Heart left ventricle (tissue), 13 donors: Measurements from ENCODE around the gene UPK2.

Experiments used
- POLR2A ChIP-seq, 2 donors: fragments of 450-650 bp; IDR thresholded peaks; one replicate each; pipeline ENCODE4 v1.6.1; 2017; ENCODE audit warnings: antibody characterized with exemption in 2 of 2, mild to moderate bottlenecking in 2 of 2, moderate library complexity in 2 of 2
- TF ChIP-seq, protein P1 (sequence below), 12 donors: fragments of 200-600 bp; sonication (generic) in 4 of 12; IDR thresholded peaks; one replicate each; pipeline versions ENCODE4 v1.5.0 to v1.8.0; 2018 to 2022; ENCODE audit warnings: antibody characterized with exemption in 12 of 12, mild to moderate bottlenecking in 5 of 12
- donor health status: ischemic (EF 13 %, LVEDD 7.1; RV severe dilation, severe dysfunction).
- donor health status: DM: no; HTN: yes; CAD: no.
- donor health status: DM: no; HTN: no; CAD: no.
- donor health status: ischemic (EF 25% LVEDD 6.9; RV normal size, moderate dysfunction).
- donor health status: ischemic (EF 25% LVEDD 5.7; RV mildly dilated, moderate dysfunction).
- donor health status: ischemic (EF 35%, LVEDD 5.7; RV mildly dilated, moderate dysfunction).
- donor health status: nonischemic (EF 11% LVEDD 7.7; RV severe dilation, severe dysfunction).
- donor health status: DM: yes; HTN: yes; CAD: no.
- donor health status: PGD.
- donor health status: ischemic (EF 29% LVEDD 5.4; RV normal size, mild dysfunction).
- donor health status: nonischemic (EF 23%, LVEDD 6.1; RV moderate dilation, normal function).

DNA sequence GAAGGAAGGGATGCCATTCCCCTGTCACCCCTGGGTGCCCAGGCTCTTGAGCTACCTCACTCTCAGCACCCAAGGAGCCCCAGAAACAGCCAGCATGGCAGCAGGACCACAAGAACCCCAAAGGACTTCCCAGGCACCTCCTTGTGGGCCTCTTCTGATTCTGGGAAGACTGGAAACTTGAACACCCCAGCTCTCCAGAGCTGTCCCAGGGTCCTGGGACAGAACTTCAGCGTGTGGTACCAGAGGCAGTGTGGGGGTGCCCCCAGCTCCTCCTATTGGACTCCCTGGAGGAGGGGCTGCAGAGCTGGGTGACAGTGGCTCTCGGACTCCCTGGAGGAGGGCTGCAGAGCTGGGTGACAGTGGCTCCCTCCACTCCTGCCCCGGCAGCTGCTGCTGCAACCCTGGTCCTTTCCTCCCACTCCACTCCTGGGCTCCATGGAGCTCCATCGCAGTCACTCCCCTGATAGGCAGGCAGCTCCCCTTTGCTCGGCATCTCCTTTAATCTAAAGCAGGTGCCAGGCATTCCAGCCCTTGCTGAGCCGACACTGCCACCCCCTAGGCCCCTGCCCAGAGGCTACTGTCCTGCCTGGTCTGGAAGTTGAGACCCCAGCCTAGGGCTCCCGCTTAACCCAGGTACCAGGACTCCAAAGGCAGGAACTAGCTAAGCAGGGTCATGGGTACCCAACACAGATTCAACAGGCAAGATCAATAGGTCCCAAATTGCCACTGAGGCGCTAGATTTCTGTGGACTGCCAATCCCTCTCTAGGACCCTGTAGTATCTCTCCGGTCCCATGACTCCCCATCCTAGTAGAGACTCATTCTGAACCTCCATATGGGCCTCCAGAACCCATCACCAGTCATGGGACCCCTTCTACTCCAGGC is 33.1 kb upstream of the UPK2 start:
- TF ChIP-seq, protein P1, sequence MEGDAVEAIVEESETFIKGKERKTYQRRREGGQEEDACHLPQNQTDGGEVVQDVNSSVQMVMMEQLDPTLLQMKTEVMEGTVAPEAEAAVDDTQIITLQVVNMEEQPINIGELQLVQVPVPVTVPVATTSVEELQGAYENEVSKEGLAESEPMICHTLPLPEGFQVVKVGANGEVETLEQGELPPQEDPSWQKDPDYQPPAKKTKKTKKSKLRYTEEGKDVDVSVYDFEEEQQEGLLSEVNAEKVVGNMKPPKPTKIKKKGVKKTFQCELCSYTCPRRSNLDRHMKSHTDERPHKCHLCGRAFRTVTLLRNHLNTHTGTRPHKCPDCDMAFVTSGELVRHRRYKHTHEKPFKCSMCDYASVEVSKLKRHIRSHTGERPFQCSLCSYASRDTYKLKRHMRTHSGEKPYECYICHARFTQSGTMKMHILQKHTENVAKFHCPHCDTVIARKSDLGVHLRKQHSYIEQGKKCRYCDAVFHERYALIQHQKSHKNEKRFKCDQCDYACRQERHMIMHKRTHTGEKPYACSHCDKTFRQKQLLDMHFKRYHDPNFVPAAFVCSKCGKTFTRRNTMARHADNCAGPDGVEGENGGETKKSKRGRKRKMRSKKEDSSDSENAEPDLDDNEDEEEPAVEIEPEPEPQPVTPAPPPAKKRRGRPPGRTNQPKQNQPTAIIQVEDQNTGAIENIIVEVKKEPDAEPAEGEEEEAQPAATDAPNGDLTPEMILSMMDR (IDR thresholded peaks at IDR 0.05): no peak
- no peak for TF ChIP-seq POLR2A (IDR thresholded peaks at IDR 0.05)
